CD14-positive monocyte (primary cell): ENCODE results near the gene AQP12B. TPM values are rescaled to one million over a fixed set of nuclear protein-coding genes. Genes with fewer than 3 reads are reported as not detected.

Experiments used
- DNase-seq, 3 donors: peaks; one replicate each; pipeline ENCODE4 v3.0.0-alpha.2; 2011 to 2022
- H2AFZ ChIP-seq: 2 replicates; pipeline ENCODE4 v1.6.0; 2012; ENCODE audit warnings: mild to moderate bottlenecking, low read depth, low read length, inconsistent platforms; ENCODE audit not compliant: insufficient read depth, poor library complexity, severe bottlenecking
- H3K27ac ChIP-seq, 2 donors: 1 replicate in 1 of 2; 2 replicates in 1 of 2; pipeline ENCODE4 v1.5.1; 2012 to 2013; ENCODE audit warnings: low read length in 2 of 2, control low read depth in 1 of 2, inconsistent platforms in 1 of 2, low read depth in 1 of 2, mild to moderate bottlenecking in 1 of 2
- H3K27me3 ChIP-seq, 2 donors: one replicate each; pipeline versions ENCODE4 v1.6.0 to v1.6.1; 2011 to 2013; ENCODE audit warnings: low read length in 2 of 2; ENCODE audit not compliant: control insufficient read depth in 2 of 2, insufficient read depth in 2 of 2
- H3K36me3 ChIP-seq, 2 donors: replicated peaks in 1 of 2; 1 replicate in 1 of 2; 2 replicates in 1 of 2; pipeline versions ENCODE4 v1.5.1 to v1.6.1; 2012 to 2013; ENCODE audit warnings: low read length in 2 of 2, control low read depth in 1 of 2, inconsistent platforms in 1 of 2, mild to moderate bottlenecking in 1 of 2; ENCODE audit not compliant: insufficient read depth in 2 of 2, control insufficient read depth in 1 of 2
- H3K4me1 ChIP-seq, 2 donors: 1 replicate in 1 of 2; 2 replicates in 1 of 2; pipeline versions ENCODE4 v1.5.1 to v1.6.1; 2012 to 2013; ENCODE audit warnings: low read length in 2 of 2, control low read depth in 1 of 2, inconsistent platforms in 1 of 2, mild to moderate bottlenecking in 1 of 2, moderate library complexity in 1 of 2; ENCODE audit not compliant: insufficient read depth in 2 of 2, control insufficient read depth in 1 of 2
- H3K4me2 ChIP-seq: replicated peaks from 2 replicates; pipeline ENCODE3; 2012; ENCODE audit warnings: low read length, moderate library complexity, mild to moderate bottlenecking; ENCODE audit not compliant: poor library complexity, severe bottlenecking; ENCODE audit errors: extremely low read depth
- H3K4me3 ChIP-seq, 3 experiments: fragments of 200-600 bp in 1 of 3; sonication (generic) in 1 of 3; replicated peaks in 1 of 3; 1 replicate in 2 of 3; 2 replicates in 1 of 3; pipeline ENCODE4 v1.5.1; 2011 to 2013; ENCODE audit warnings: low read length in 3 of 3, mild to moderate bottlenecking in 3 of 3, control low read depth in 2 of 3, low read depth in 2 of 3, inconsistent platforms in 1 of 3, moderate library complexity in 1 of 3
- H3K79me2 ChIP-seq: 2 replicates; pipeline ENCODE4 v1.6.0; 2012; ENCODE audit warnings: mild to moderate bottlenecking, control low read depth, inconsistent platforms, low read length, moderate library complexity; ENCODE audit not compliant: insufficient read depth
- H3K9ac ChIP-seq: 2 replicates; pipeline ENCODE4 v1.6.0; 2017; ENCODE audit warnings: low read length, mild to moderate bottlenecking; ENCODE audit not compliant: insufficient read depth, poor library complexity, severe bottlenecking
- H3K9me3 ChIP-seq, 2 donors: replicated peaks in 1 of 2; 1 replicate in 1 of 2; 2 replicates in 1 of 2; pipeline versions ENCODE4 v1.5.1 to v1.6.1; 2012 to 2013; ENCODE audit warnings: low read length in 2 of 2, control low read depth in 1 of 2; ENCODE audit not compliant: control insufficient read depth in 1 of 2, insufficient read depth in 1 of 2
- H4K20me1 ChIP-seq: 2 replicates; pipeline ENCODE4 v1.6.0; 2012; ENCODE audit warnings: mild to moderate bottlenecking, low read length, control low read depth, moderate library complexity; ENCODE audit not compliant: insufficient read depth
- H3K27ac Mint-ChIP-seq, 7 donors: one replicate each; pipeline ENCODE4 v1.8.0; 2020; ENCODE audit warnings: mild to moderate bottlenecking in 7 of 7, mixed read lengths in 7 of 7, moderate library complexity in 6 of 7, inconsistent platforms in 2 of 7
- H3K27me3 Mint-ChIP-seq, 3 donors: one replicate each; pipeline ENCODE4 v1.8.0; 2021 to 2022; ENCODE audit warnings: low read depth in 3 of 3, mild to moderate bottlenecking in 3 of 3, mixed read lengths in 3 of 3, moderate library complexity in 3 of 3, inconsistent platforms in 1 of 3
- H3K36me3 Mint-ChIP-seq, 2 donors: one replicate each; pipeline ENCODE4 v1.8.0; 2020; ENCODE audit warnings: mixed read lengths in 2 of 2, inconsistent platforms in 1 of 2, mild to moderate bottlenecking in 1 of 2
- H3K4me1 Mint-ChIP-seq: one replicate; pipeline ENCODE4 v1.8.0; 2020; ENCODE audit warnings: mild to moderate bottlenecking, mixed read lengths
- H3K4me3 Mint-ChIP-seq, 2 donors: one replicate each; pipeline ENCODE4 v1.8.0; 2020; ENCODE audit warnings: mild to moderate bottlenecking in 2 of 2, mixed read lengths in 2 of 2, moderate library complexity in 1 of 2
- H3K9me3 Mint-ChIP-seq, 7 donors: one replicate each; pipeline ENCODE4 v1.8.0; 2020 to 2022; ENCODE audit warnings: mixed read lengths in 7 of 7, mild to moderate bottlenecking in 6 of 7, moderate library complexity in 6 of 7, inconsistent platforms in 2 of 7
- CTCF ChIP-seq: fragments of 200-600 bp; IDR thresholded peaks from one replicate; pipeline ENCODE4 v1.8.0; 2022; ENCODE audit warnings: antibody characterized with exemption, mild to moderate bottlenecking
- WGBS: methylation state at CpG from one replicate; pipeline ENCODE4 v1.1.5; 2013; ENCODE audit warnings: missing lambda C conversion rate; ENCODE audit not compliant: insufficient coverage; 5-methylcytosine and 5-hydroxymethylcytosine counted together
- intact Hi-C, 2 donors: fragments of 100-400 bp; cut with micrococcal nuclease; formaldehyde crosslinking; loops; one replicate each; pipeline versions ENCODE4 v1.15.0 to v1.15.1; 2023
- polyA plus RNA-seq, 3 donors: library from polyadenylated mRNA; depleted of rRNA in 1 of 3; unstranded in 2 of 3; stranded (reverse) in 1 of 3; fragments of 300-500 nt in 2 of 3; fragments of >200 nt in 1 of 3; fragmentation: Illumina TruSeq in 2 of 3; gene quantifications; 1 replicate in 2 of 3; 2 replicates in 1 of 3; pipeline ENCODE4 v1.2.3, GENCODE V29; 2012 to 2021

Gene AQP12B
- polyA plus RNA-seq, 3 donors, result not detected

- peaks cover 2 to 12% of the 10 kb centered on the region in 2 donors for H3K4me1 ChIP-seq
- H3K27me3 Mint-ChIP-seq, result peaks cover 11 to 21% (median 15%) of the 10 kb centered on the region in 3 donors
- peaks cover 0 to 11% of the 10 kb centered on the region in 2 donors for H3K9me3 ChIP-seq
- H3K36me3 ChIP-seq, result no peaks in the 10 kb centered on the region
- H4K20me1 ChIP-seq, result no peaks in the 10 kb centered on the region
- no peak for TF ChIP-seq CTCF
- 92% methylated on average over 22 of the region's 36 CpGs for WGBS
- no peak overlapping the region for H3K4me2 ChIP-seq
- no peak overlapping the region for H3K9ac ChIP-seq
- peaks cover 11% of the 10 kb centered on the region for H3K4me1 Mint-ChIP-seq
- H3K27ac Mint-ChIP-seq, result peak overlapping the region in 1 of 7 donors; percentile 16
- no peaks in the 10 kb centered on the region for H3K36me3 Mint-ChIP-seq
- H3K79me2 ChIP-seq, result no peaks in the 10 kb centered on the region
- H2AFZ ChIP-seq, result no peak overlapping the region
- H3K9me3 Mint-ChIP-seq, result peaks cover 1 to 25% (median 3%) of the 10 kb centered on the region in 7 donors
- H3K4me3 Mint-ChIP-seq, result no peak overlapping the region
- H3K4me3 ChIP-seq, result no peak overlapping the region
- DNase-seq, result no peak
- intact Hi-C loops, result no loop called here
- H3K27me3 ChIP-seq, result peaks cover 0 to 3% of the 10 kb centered on the region in 2 donors
- no peak overlapping the region for H3K27ac ChIP-seq
Measured at GRCh38 chr2:240642061-240642805, 40.5 kb downstream of the AQP12B start.

GRCh38 chr2:240640939-240641338, 41.7 kb downstream of the AQP12B start:
- DNase-seq, result peak in 2 of 3 donors; percentile 21 to 23
- Mint-ChIP-seq H3K4me3 (no peak overlapping the region), H3K27me3 (peaks cover 12 to 18% (median 12%) of the 10 kb centered on the region in 3 donors), H3K9me3 (peaks cover 0 to 22% (median 1%) of the 10 kb centered on the region in 7 donors), H3K4me1 (peaks cover 4% of the 10 kb centered on the region), H3K36me3 (no peaks in the 10 kb centered on the region), H3K27ac (no peak overlapping the region)
- Histone ChIP-seq H3K4me2 (no peak overlapping the region), H3K9ac (no peak overlapping the region), H3K27me3 (no peaks in the 10 kb centered on the region), H3K4me3 (no peak overlapping the region), H3K79me2 (no peaks in the 10 kb centered on the region), H2AFZ (no peak overlapping the region), H4K20me1 (no peaks in the 10 kb centered on the region), H3K9me3 (peaks cover 0 to 9% of the 10 kb centered on the region in 2 donors), H3K36me3 (no peaks in the 10 kb centered on the region), H3K27ac (no peak overlapping the region), H3K4me1 (peaks cover 3 to 7% of the 10 kb centered on the region in 2 donors)
- intact Hi-C loops, result no loop called here
- 28% methylated on average over 5 of the region's 16 CpGs for WGBS
- TF ChIP-seq CTCF, result peak; percentile 35
